IMR-90 (cell line): ENCODE measurements around the gene DHRS7C. TPM values are rescaled to one million over a fixed set of nuclear protein-coding genes. Genes with fewer than 3 reads are reported as not detected.

Source experiments
- ATAC-seq: fragments of 200-7000 bp; cut with Tn5 transposase; 2 replicates; pipeline ENCODE4 v1.9.1; 2020; ENCODE audit warnings: low read depth, mild to moderate bottlenecking, moderate library complexity
- BruUV-seq: library from RNA; stranded (reverse); fragments of 400-500 nt; replicated peaks from 2 replicates; lab custom pipeline; 2021; lab: Mats Ljungman, UMichigan
- CTCF ChIA-PET: fragments of 300-600 bp; formaldehyde crosslinking; extraction: SDS; loops from one replicate; lab custom pipeline; 2021; ENCODE audit warnings: antibody characterized with exemption; lab: Yijun Ruan, JAX
- POLR2A ChIA-PET: fragments of 300-600 bp; sonication (Branson Sonifier 250); formaldehyde crosslinking; loops from one replicate; lab custom pipeline; 2022; ENCODE audit warnings: antibody characterized with exemption; ENCODE audit not compliant: unreplicated experiment; lab: Charles Lee
- DNase-seq: peaks from one replicate; pipeline ENCODE4 v3.0.0; 2013
- H2AFZ ChIP-seq: replicated peaks from 2 replicates; pipeline ENCODE3; 2013; ENCODE audit warnings: low read length, mild to moderate bottlenecking; ENCODE audit not compliant: poor library complexity
- H2AK5ac ChIP-seq: 2 replicates; pipeline ENCODE4 v1.6.1; 2013; ENCODE audit warnings: low read depth, low read length, inconsistent platforms
- H2AK9ac ChIP-seq: replicated peaks from 2 replicates; pipeline ENCODE3; 2013; ENCODE audit warnings: mild to moderate bottlenecking, low read depth, low read length, moderate library complexity; ENCODE audit not compliant: poor library complexity
- H2BK120ac ChIP-seq: 2 replicates; pipeline ENCODE4 v1.6.1; 2013; ENCODE audit warnings: low read depth, low read length, inconsistent platforms
- H2BK15ac ChIP-seq: 3 replicates; pipeline ENCODE4 v1.6.1; 2013; ENCODE audit warnings: low read depth, low read length, inconsistent platforms
- H2BK20ac ChIP-seq: 2 replicates; pipeline ENCODE4 v1.6.1; 2013; ENCODE audit warnings: low read depth, mild to moderate bottlenecking, inconsistent platforms, low read length, moderate library complexity
- H2BK5ac ChIP-seq: 2 replicates; pipeline ENCODE4 v1.6.1; 2013; ENCODE audit warnings: mild to moderate bottlenecking, low read depth, low read length, inconsistent platforms; ENCODE audit not compliant: poor library complexity, severe bottlenecking
- H3K14ac ChIP-seq: replicated peaks from 2 replicates; pipeline ENCODE4 v1.6.1; 2013; ENCODE audit warnings: low read depth, low read length, inconsistent platforms
- H3K18ac ChIP-seq: 2 replicates; pipeline ENCODE4 v1.6.1; 2013; ENCODE audit warnings: low read depth, low read length, control low read depth
- H3K23ac ChIP-seq: 2 replicates; pipeline ENCODE4 v1.6.1; 2013; ENCODE audit warnings: low read depth, low read length, inconsistent platforms
- H3K27ac ChIP-seq: 2 replicates; pipeline ENCODE4 v1.5.1; 2013; ENCODE audit warnings: mild to moderate bottlenecking, control low read depth, low read length; ENCODE audit not compliant: insufficient read depth
- H3K27me3 ChIP-seq: 2 replicates; pipeline ENCODE4 v1.6.1; 2013; ENCODE audit warnings: low read length; ENCODE audit not compliant: control insufficient read depth, insufficient read depth
- H3K36me3 ChIP-seq: 2 replicates; pipeline ENCODE4 v1.6.1; 2013; ENCODE audit warnings: low read length, mixed read lengths; ENCODE audit not compliant: control insufficient read depth, insufficient read depth
- H3K4ac ChIP-seq: 2 replicates; pipeline ENCODE4 v1.6.1; 2013; ENCODE audit warnings: low read depth, low read length, inconsistent platforms
- H3K4me1 ChIP-seq: 2 replicates; pipeline ENCODE4 v1.6.1; 2013; ENCODE audit warnings: low read length, mixed read lengths; ENCODE audit not compliant: control insufficient read depth, insufficient read depth
- H3K4me2 ChIP-seq: 2 replicates; pipeline ENCODE4 v1.6.1; 2013; ENCODE audit warnings: low read depth, mild to moderate bottlenecking, control low read depth, low read length, moderate library complexity
- H3K4me3 ChIP-seq: 2 replicates; pipeline ENCODE4 v1.5.1; 2013; ENCODE audit warnings: low read depth, mild to moderate bottlenecking, control low read depth, low read length, moderate library complexity; ENCODE audit not compliant: insufficient read depth
- H3K56ac ChIP-seq: 2 replicates; pipeline ENCODE4 v1.6.1; 2013; ENCODE audit warnings: low read length, inconsistent platforms; ENCODE audit not compliant: insufficient read depth; ENCODE audit errors: extremely low read depth
- H3K79me1 ChIP-seq, 2 experiments: 2 replicates each; pipeline ENCODE4 v1.6.1; 2013; ENCODE audit warnings: low read length in 2 of 2, inconsistent platforms in 1 of 2, low read depth in 1 of 2
- H3K9ac ChIP-seq: 2 replicates; pipeline ENCODE4 v1.6.1; 2013; ENCODE audit warnings: low read depth, low read length, control low read depth
- H3K9me1 ChIP-seq: 2 replicates; pipeline ENCODE4 v1.6.1; 2013; ENCODE audit warnings: low read length, inconsistent platforms; ENCODE audit not compliant: insufficient read depth
- H3K9me3 ChIP-seq: 2 replicates; pipeline ENCODE4 v1.6.1; 2013; ENCODE audit warnings: low read length; ENCODE audit not compliant: control insufficient read depth, insufficient read depth
- H4K20me1 ChIP-seq: 2 replicates; pipeline ENCODE4 v1.6.1; 2013; ENCODE audit warnings: low read length, inconsistent platforms; ENCODE audit not compliant: insufficient read depth
- H4K5ac ChIP-seq: 2 replicates; pipeline ENCODE4 v1.6.1; 2013; ENCODE audit warnings: mild to moderate bottlenecking, low read depth, low read length, control low read depth
- H4K8ac ChIP-seq, 2 experiments: 2 replicates each; pipeline ENCODE4 v1.6.1; 2013; ENCODE audit warnings: low read depth in 2 of 2, low read length in 2 of 2, control low read depth in 1 of 2, inconsistent platforms in 1 of 2
- H4K91ac ChIP-seq: 2 replicates; pipeline ENCODE4 v1.6.1; 2013; ENCODE audit warnings: low read depth, low read length, inconsistent platforms; ENCODE audit not compliant: insufficient read depth
- BHLHE40 ChIP-seq: fragments of 150-350 bp; IDR thresholded peaks from 2 replicates; pipeline ENCODE4 v1.6.1; 2016; ENCODE audit warnings: mild to moderate bottlenecking, low read depth, low read length
- CEBPB ChIP-seq: IDR thresholded peaks from 2 replicates; pipeline ENCODE4 v1.6.1; 2012; ENCODE audit warnings: low read depth, low read length, improper control_type of control experiment
- CHD1 ChIP-seq: IDR thresholded peaks from 2 replicates; pipeline ENCODE4 v1.6.1; 2012; ENCODE audit warnings: low read depth, low read length, improper control_type of control experiment
- FOS ChIP-seq: fragments of 150-350 bp; IDR thresholded peaks from 2 replicates; pipeline ENCODE4 v1.6.1; 2016; ENCODE audit warnings: low read depth, low read length
- MAFK ChIP-seq: IDR thresholded peaks from 2 replicates; pipeline ENCODE4 v1.6.1; 2012; ENCODE audit warnings: low read depth, low read length, improper control_type of control experiment
- MAZ ChIP-seq: IDR thresholded peaks from 2 replicates; pipeline ENCODE4 v1.6.1; 2012; ENCODE audit warnings: low read depth, mild to moderate bottlenecking, low read length, improper control_type of control experiment, moderate library complexity, borderline replicate concordance
- MXI1 ChIP-seq: IDR thresholded peaks from 2 replicates; pipeline ENCODE4 v1.6.1; 2012; ENCODE audit warnings: low read depth, mild to moderate bottlenecking, low read length, moderate library complexity, borderline replicate concordance
- NFE2L2 ChIP-seq: fragments of 150-350 bp; IDR thresholded peaks from 2 replicates; pipeline ENCODE4 v1.6.1; 2016; ENCODE audit warnings: low read depth, mild to moderate bottlenecking, low read length
- POLR2A ChIP-seq: IDR thresholded peaks from 2 replicates; pipeline ENCODE4 v1.6.1; 2012; ENCODE audit warnings: mild to moderate bottlenecking, low read depth, low read length
- RAD21 ChIP-seq: IDR thresholded peaks from 2 replicates; pipeline ENCODE4 v1.6.1; 2012; ENCODE audit warnings: low read length, improper control_type of control experiment
- RCOR1 ChIP-seq: IDR thresholded peaks from 2 replicates; pipeline ENCODE4 v1.6.1; 2012; ENCODE audit warnings: mild to moderate bottlenecking, low read length, improper control_type of control experiment; ENCODE audit not compliant: insufficient replicate concordance
- RFX5 ChIP-seq: IDR thresholded peaks from 2 replicates; pipeline ENCODE4 v1.8.0; 2012; ENCODE audit warnings: low read depth, mild to moderate bottlenecking, low read length, moderate library complexity
- SMC3 ChIP-seq: fragments of 150-350 bp; IDR thresholded peaks from 2 replicates; pipeline ENCODE4 v1.6.1; 2016; ENCODE audit warnings: low read depth, mild to moderate bottlenecking, antibody characterized with exemption, low read length, moderate library complexity
- WGBS, 2 experiments: methylation state at CpG; one replicate each; pipeline versions ENCODE4 v1.1.5 to v1.1.7; 2013; ENCODE audit warnings: missing lambda C conversion rate in 2 of 2; ENCODE audit not compliant: insufficient read length in 1 of 2; ENCODE audit errors: extremely low coverage in 2 of 2; 5-methylcytosine and 5-hydroxymethylcytosine counted together
- dilution Hi-C: fragments of 300-500 bp; cut with HindIII; formaldehyde crosslinking; loops from one replicate; pipeline ENCODE4 v1.14.3; 2018; ENCODE audit warnings: low sequenced_read_pairs; ENCODE audit not compliant: unreplicated experiment
- in situ Hi-C: fragments of 300-500 bp; cut with MboI; formaldehyde crosslinking; loops from 3 replicates; pipeline ENCODE4 v1.14.3; 2019; ENCODE audit warnings: low sequenced_read_pairs, inconsistent platforms, mixed read lengths
- intact Hi-C: fragments of 100-400 bp; cut with micrococcal nuclease; formaldehyde crosslinking; loops from 2 replicates; pipeline ENCODE4 v1.10.0; 2022
- polyA plus RNA-seq, 3 experiments: library from polyadenylated mRNA; depleted of rRNA; stranded (reverse); fragments of >200 nt; gene quantifications; 2 replicates each; pipeline ENCODE4 v1.2.3, GENCODE V29; 2012; ENCODE audit warnings: low replicate concordance in 1 of 3
- total RNA-seq: library from RNA; depleted of rRNA; stranded (reverse); fragments of >200 nt; gene quantifications from 2 replicates; pipeline ENCODE4 v1.2.3, GENCODE V29; 2012
- TF ChIP-seq, protein P1 (sequence below): fragments of 150-350 bp; IDR thresholded peaks from 2 replicates; pipeline ENCODE4 v1.6.1; 2016; ENCODE audit warnings: low read depth, mild to moderate bottlenecking, low read length, moderate library complexity, borderline replicate concordance
- TF ChIP-seq, protein P2 (sequence below): conservative IDR thresholded peaks from 2 replicates; pipeline ENCODE4 v1.5.1; 2012; ENCODE audit warnings: mild to moderate bottlenecking, low read depth, low read length, improper control_type of control experiment
- TF ChIP-seq, protein P3 (sequence below): fragments of 150-350 bp; IDR thresholded peaks from 2 replicates; pipeline ENCODE4 v1.6.1; 2017; ENCODE audit warnings: mild to moderate bottlenecking, antibody characterized with exemption, low read length, low read depth

The DHRS7C gene
- total and polyA plus RNA-seq, 2 of the 4 experiments (the other 2 are of a cell fraction): not detected

DNA sequence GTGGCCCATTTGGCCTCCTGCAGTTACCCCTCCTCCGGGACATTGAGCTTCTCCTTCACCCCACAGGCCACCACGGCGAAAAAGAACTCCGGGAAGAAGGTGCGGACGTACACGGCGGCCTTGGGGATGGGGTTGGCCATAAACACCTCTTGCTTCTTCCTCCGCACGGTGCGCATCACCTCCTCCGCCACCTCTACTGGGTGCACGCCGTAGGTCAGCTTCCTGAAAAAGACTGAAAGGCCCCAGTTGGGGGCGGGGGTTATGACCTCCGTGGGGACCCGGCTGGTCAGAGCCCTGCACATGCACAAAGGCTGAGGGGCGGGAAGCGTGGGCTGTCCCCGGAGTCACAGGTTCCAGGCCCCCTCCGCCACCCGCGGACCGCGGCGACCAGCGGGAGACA is 19.9 kb downstream of the DHRS7C start:
- DNase-seq: no peak
- CTCF ChIA-PET: no interaction called here
- dilution Hi-C loops (no loop called here), in situ Hi-C loops (no loop called here), intact Hi-C loops (no loop called here)
- Histone ChIP-seq H3K9me3 (peaks cover 4% of the 10 kb centered on the region; the same call in 1 of the 2 replicates), H3K4me1 (no peaks in the 10 kb centered on the region), H3K9ac (no peak overlapping the region), H2BK5ac (no peak overlapping the region), H3K4me2 (no peak overlapping the region), H2AK5ac (no peak overlapping the region), H2BK120ac (no peak overlapping the region), H2AFZ (no peak overlapping the region), H2AK9ac (no peak overlapping the region), H3K36me3 (no peaks in the 10 kb centered on the region), H3K27me3 (no peaks in the 10 kb centered on the region), H3K18ac (no peak overlapping the region), H3K27ac (no peak overlapping the region), H4K5ac (no peak overlapping the region), H2BK15ac (no peak overlapping the region), H4K8ac (no peak overlapping the region), H3K4ac (no peak overlapping the region), H4K91ac (no peak overlapping the region), H2BK20ac (no peak overlapping the region), H3K79me1 (no peaks in the 10 kb centered on the region), H3K14ac (no peak overlapping the region), H3K23ac (no peak overlapping the region), H3K9me1 (no peaks in the 10 kb centered on the region), H3K4me3 (no peak overlapping the region), H4K20me1 (no peaks in the 10 kb centered on the region), H3K56ac (no peak overlapping the region)
- POLR2A ChIA-PET: no interaction called here
- 100% methylated on average over 2 of the region's 27 CpGs; no CpG with 5 or more reads in 1 of the 2 experiments for WGBS, 2 experiments
- no TSS peak for BruUV-seq
- no peak for ATAC-seq
- no peak for TF ChIP-seq FOS
- no peak for TF ChIP-seq SMC3
- TF ChIP-seq RFX5: no peak
- TF ChIP-seq BHLHE40: no peak
- TF ChIP-seq, protein P1, sequence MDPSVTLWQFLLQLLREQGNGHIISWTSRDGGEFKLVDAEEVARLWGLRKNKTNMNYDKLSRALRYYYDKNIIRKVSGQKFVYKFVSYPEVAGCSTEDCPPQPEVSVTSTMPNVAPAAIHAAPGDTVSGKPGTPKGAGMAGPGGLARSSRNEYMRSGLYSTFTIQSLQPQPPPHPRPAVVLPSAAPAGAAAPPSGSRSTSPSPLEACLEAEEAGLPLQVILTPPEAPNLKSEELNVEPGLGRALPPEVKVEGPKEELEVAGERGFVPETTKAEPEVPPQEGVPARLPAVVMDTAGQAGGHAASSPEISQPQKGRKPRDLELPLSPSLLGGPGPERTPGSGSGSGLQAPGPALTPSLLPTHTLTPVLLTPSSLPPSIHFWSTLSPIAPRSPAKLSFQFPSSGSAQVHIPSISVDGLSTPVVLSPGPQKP: no peak
- no peak for TF ChIP-seq RCOR1
- TF ChIP-seq, protein P2, sequence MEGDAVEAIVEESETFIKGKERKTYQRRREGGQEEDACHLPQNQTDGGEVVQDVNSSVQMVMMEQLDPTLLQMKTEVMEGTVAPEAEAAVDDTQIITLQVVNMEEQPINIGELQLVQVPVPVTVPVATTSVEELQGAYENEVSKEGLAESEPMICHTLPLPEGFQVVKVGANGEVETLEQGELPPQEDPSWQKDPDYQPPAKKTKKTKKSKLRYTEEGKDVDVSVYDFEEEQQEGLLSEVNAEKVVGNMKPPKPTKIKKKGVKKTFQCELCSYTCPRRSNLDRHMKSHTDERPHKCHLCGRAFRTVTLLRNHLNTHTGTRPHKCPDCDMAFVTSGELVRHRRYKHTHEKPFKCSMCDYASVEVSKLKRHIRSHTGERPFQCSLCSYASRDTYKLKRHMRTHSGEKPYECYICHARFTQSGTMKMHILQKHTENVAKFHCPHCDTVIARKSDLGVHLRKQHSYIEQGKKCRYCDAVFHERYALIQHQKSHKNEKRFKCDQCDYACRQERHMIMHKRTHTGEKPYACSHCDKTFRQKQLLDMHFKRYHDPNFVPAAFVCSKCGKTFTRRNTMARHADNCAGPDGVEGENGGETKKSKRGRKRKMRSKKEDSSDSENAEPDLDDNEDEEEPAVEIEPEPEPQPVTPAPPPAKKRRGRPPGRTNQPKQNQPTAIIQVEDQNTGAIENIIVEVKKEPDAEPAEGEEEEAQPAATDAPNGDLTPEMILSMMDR: no peak
- TF ChIP-seq RAD21: no peak
- TF ChIP-seq, protein P3, sequence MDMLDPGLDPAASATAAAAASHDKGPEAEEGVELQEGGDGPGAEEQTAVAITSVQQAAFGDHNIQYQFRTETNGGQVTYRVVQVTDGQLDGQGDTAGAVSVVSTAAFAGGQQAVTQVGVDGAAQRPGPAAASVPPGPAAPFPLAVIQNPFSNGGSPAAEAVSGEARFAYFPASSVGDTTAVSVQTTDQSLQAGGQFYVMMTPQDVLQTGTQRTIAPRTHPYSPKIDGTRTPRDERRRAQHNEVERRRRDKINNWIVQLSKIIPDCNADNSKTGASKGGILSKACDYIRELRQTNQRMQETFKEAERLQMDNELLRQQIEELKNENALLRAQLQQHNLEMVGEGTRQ: no peak
- TF ChIP-seq MAFK: no peak
- TF ChIP-seq CHD1: no peak
- TF ChIP-seq MXI1: no peak
- TF ChIP-seq MAZ: no peak
- no peak for TF ChIP-seq CEBPB
- TF ChIP-seq NFE2L2: no peak
- TF ChIP-seq POLR2A: no peak
